ENCODE measurements around the gene DHDH.
"Not testable (repeated sequence)": the region's sequence is repeated elsewhere in the genome, so short reads cannot be mapped to it uniquely, and the experiment has no call there.

Gene DHDH

GRCh38 chr19:48933382-48933932 is at the start of gene DHDH:
DHDH (plus strand) TSS chr19:48933699; CDS start chr19:48933722, 23 bp downstream.
- peak within 1 kb of the TSS; percentile 49 to 55 for H3K4me3 ChIP-seq (replicated peaks in 1 of 2; ENCODE audit: low read depth in 2 of 2, low read length in 2 of 2)
- DNase-seq (ENCODE audit: low read depth in 2 of 2), result peak; percentile 35 to 54
- TF ChIP-seq CTCF (IDR thresholded peaks at IDR 0.05; ENCODE audit: low read depth, low read length), result no peak

- DNase-seq (ENCODE audit: low read depth in 2 of 2), result no peak
- H3K4me3 ChIP-seq (replicated peaks in 1 of 2; ENCODE audit: low read depth in 2 of 2, low read length in 2 of 2), result no peak overlapping the region
- no peak for TF ChIP-seq CTCF (IDR thresholded peaks at IDR 0.05; ENCODE audit: low read depth, low read length)
These were observed 49.8 kb upstream of the DHDH start for GRCh38 chr19:48883726-48884125.

- no peak for TF ChIP-seq CTCF (IDR thresholded peaks at IDR 0.05; ENCODE audit: low read depth, low read length)
- no peak for DNase-seq (ENCODE audit: low read depth in 2 of 2)
- H3K4me3 ChIP-seq (replicated peaks in 1 of 2; ENCODE audit: low read depth in 2 of 2, low read length in 2 of 2), result no peak overlapping the region
These were observed 45.5 kb upstream of the DHDH start for GRCh38 chr19:48887861-48888612.

GRCh38 chr19:48889496-48889895 is 44.0 kb upstream of the DHDH start:
- not testable (repeated sequence) for DNase-seq (ENCODE audit: low read depth in 2 of 2); H3K4me3 ChIP-seq (replicated peaks in 1 of 2; ENCODE audit: low read depth in 2 of 2, low read length in 2 of 2)

- no peak for DNase-seq (ENCODE audit: low read depth in 2 of 2)
- TF ChIP-seq CTCF (IDR thresholded peaks at IDR 0.05; ENCODE audit: low read depth, low read length), result no peak
- no peak overlapping the region for H3K4me3 ChIP-seq (replicated peaks in 1 of 2; ENCODE audit: low read depth in 2 of 2, low read length in 2 of 2)
These were observed 42.9 kb upstream of the DHDH start for GRCh38 chr19:48890551-48890950.

- DNase-seq (ENCODE audit: low read depth in 2 of 2), result no peak
- no peak overlapping the region for H3K4me3 ChIP-seq (replicated peaks in 1 of 2; ENCODE audit: low read depth in 2 of 2, low read length in 2 of 2)
- no peak for TF ChIP-seq CTCF (IDR thresholded peaks at IDR 0.05; ENCODE audit: low read depth, low read length)
These were observed 38.3 kb upstream of the DHDH start for GRCh38 chr19:48895226-48895625.

- H3K4me3 ChIP-seq (replicated peaks in 1 of 2; ENCODE audit: low read depth in 2 of 2, low read length in 2 of 2), result peak overlapping the region; percentile 22 to 28
- no peak for TF ChIP-seq CTCF (IDR thresholded peaks at IDR 0.05; ENCODE audit: low read depth, low read length)
- peak in 1 of 2 donors; percentile 61 for DNase-seq (ENCODE audit: low read depth in 2 of 2)
These were observed 37.2 kb upstream of the DHDH start for GRCh38 chr19:48896191-48896720.

All from cardiac fibroblast (primary cell).